ENCODE results near the gene STK10.
"Not testable (repeated sequence)": the region's sequence is repeated elsewhere in the genome, so short reads cannot be mapped to it uniquely, and the experiment has no call there.

The STK10 gene

DNA sequence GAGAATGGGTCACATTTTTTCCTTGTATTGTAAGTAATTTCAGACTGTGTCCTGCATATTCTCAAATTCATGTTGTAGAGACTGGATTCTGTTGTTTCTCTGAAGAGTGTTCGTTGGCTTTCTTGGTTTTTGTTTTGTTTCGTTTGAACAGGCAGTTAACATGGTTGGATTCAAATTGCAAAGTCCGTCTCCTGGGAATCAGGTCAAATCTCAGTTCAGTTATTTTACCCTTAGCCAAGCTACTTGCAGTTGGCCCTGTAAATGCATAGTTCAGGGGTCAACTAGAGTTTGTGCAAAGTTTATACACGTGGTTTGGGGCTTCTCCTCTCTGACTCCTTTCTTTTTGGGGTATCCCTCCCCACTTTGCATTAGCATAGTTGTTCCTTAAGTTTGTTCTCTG, 159.9 kb downstream of the STK10 start:
- H2AFZ ChIP-seq (ENCODE audit: low read length), result no peak overlapping the region
- no peaks in the 10 kb centered on the region for H4K20me1 ChIP-seq (ENCODE audit: insufficient read depth, low read length)
- no peak for TF ChIP-seq EZH2 (IDR thresholded peaks at IDR 0.05; ENCODE audit: borderline replicate concordance, low read length)
- TF ChIP-seq, protein P1, sequence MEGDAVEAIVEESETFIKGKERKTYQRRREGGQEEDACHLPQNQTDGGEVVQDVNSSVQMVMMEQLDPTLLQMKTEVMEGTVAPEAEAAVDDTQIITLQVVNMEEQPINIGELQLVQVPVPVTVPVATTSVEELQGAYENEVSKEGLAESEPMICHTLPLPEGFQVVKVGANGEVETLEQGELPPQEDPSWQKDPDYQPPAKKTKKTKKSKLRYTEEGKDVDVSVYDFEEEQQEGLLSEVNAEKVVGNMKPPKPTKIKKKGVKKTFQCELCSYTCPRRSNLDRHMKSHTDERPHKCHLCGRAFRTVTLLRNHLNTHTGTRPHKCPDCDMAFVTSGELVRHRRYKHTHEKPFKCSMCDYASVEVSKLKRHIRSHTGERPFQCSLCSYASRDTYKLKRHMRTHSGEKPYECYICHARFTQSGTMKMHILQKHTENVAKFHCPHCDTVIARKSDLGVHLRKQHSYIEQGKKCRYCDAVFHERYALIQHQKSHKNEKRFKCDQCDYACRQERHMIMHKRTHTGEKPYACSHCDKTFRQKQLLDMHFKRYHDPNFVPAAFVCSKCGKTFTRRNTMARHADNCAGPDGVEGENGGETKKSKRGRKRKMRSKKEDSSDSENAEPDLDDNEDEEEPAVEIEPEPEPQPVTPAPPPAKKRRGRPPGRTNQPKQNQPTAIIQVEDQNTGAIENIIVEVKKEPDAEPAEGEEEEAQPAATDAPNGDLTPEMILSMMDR (IDR thresholded peaks at IDR 0.05; ENCODE audit: low read length), result no peak
- no peaks in the 10 kb centered on the region for H3K4me1 ChIP-seq (ENCODE audit: insufficient read depth, low read length, severe bottlenecking)
- H3K27ac ChIP-seq (ENCODE audit: low read depth, low read length, poor library complexity, severe bottlenecking), result no peak overlapping the region
- H3K9me2 ChIP-seq (ENCODE audit: low read depth, low read length), result no peaks in the 10 kb centered on the region
- H3K27me3 ChIP-seq (ENCODE audit: insufficient read depth, low read length), result no peaks in the 10 kb centered on the region; the same call in 1 of the 2 replicates
- no peak overlapping the region for H3K4me3 ChIP-seq (ENCODE audit: low read depth, low read length, poor library complexity, severe bottlenecking)
- no peaks in the 10 kb centered on the region for H3K79me2 ChIP-seq (ENCODE audit: insufficient read depth, low read length)
- peaks cover 6% of the 10 kb centered on the region for H3K9me3 ChIP-seq (ENCODE audit: low read length)
- no peaks in the 10 kb centered on the region for H3K36me3 ChIP-seq (ENCODE audit: insufficient read depth, low read length)
- no peaks in the 10 kb centered on the region for H3F3A ChIP-seq (ENCODE audit: insufficient read depth, low read length)
- no peak overlapping the region for H3K4me2 ChIP-seq (ENCODE audit: low read length)
- H3K9ac ChIP-seq (ENCODE audit: low read length), result no peak overlapping the region

DNA sequence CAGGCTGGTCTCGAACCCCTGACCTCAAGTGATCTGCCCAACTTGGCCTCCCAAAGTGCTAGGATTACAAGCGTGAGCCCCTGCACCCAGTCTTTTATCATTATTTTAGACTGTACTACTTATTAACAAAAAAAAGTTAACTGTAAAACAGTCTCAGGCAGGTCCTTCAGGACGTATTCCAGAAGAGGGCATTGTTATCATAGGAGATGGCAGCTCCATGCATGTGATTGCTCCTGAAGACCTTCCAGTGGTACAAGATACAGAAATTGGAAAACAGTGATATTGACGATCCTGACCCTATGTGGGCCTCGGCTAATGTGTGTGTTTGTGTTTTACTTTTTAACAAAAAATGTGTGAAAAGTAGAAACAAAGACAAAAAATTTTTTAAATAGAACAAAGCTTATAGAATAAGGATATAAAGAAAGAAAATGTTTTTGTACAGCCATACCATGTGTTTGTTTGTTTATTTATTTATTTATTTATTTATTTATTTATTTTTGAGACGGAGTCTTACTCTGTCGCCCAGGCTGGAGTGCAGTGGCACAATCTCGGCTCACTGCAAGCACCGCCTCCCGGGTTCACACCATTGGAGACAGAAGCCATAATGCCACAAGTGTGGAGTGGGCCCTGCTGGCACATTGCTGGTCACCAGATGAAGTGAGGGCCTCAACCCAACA, 167.8 kb downstream of the STK10 start:
- not testable (repeated sequence) for H3K4me3 ChIP-seq (ENCODE audit: low read depth, low read length, poor library complexity, severe bottlenecking); H3K27ac ChIP-seq (ENCODE audit: low read depth, low read length, poor library complexity, severe bottlenecking); H3K27me3 ChIP-seq (ENCODE audit: insufficient read depth, low read length); H3K9me3 ChIP-seq (ENCODE audit: low read length); H3F3A ChIP-seq (ENCODE audit: insufficient read depth, low read length); H3K4me1 ChIP-seq (ENCODE audit: insufficient read depth, low read length, severe bottlenecking); H3K79me2 ChIP-seq (ENCODE audit: insufficient read depth, low read length); H3K9ac ChIP-seq (ENCODE audit: low read length); H3K9me2 ChIP-seq (ENCODE audit: low read depth, low read length); H2AFZ ChIP-seq (ENCODE audit: low read length); H4K20me1 ChIP-seq (ENCODE audit: insufficient read depth, low read length); H3K36me3 ChIP-seq (ENCODE audit: insufficient read depth, low read length); H3K4me2 ChIP-seq (ENCODE audit: low read length)

DNA sequence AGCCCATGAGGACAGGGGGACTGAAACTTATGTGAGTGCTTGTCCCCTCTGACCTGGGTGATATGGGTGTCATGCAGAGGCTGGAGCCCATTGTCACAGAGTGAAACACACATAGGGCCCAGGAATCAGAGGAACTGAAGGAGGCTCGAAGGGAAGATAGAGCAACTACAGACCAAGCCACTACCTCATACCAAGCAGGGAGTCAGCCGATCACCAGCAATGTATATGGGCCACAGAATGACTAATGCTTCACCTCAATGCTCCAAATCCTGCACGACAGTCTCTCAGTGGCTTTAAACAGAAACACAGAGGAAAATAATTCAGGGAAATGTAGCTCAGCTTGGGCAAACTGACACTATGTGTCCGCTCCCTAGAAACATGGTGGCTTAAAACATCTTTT, 172.7 kb downstream of the STK10 start:
- H3K4me1 ChIP-seq (ENCODE audit: insufficient read depth, low read length, severe bottlenecking), result no peaks in the 10 kb centered on the region
- no peaks in the 10 kb centered on the region for H3F3A ChIP-seq (ENCODE audit: insufficient read depth, low read length)
- no peaks in the 10 kb centered on the region for H3K9me3 ChIP-seq (ENCODE audit: low read length)
- H3K4me2 ChIP-seq (ENCODE audit: low read length), result no peak overlapping the region
- no peak overlapping the region for H3K27ac ChIP-seq (ENCODE audit: low read depth, low read length, poor library complexity, severe bottlenecking)
- peaks cover 4% of the 10 kb centered on the region; the same call in 1 of the 2 replicates for H3K27me3 ChIP-seq (ENCODE audit: insufficient read depth, low read length)
- H4K20me1 ChIP-seq (ENCODE audit: insufficient read depth, low read length), result no peaks in the 10 kb centered on the region
- no peaks in the 10 kb centered on the region for H3K9me2 ChIP-seq (ENCODE audit: low read depth, low read length)
- H3K4me3 ChIP-seq (ENCODE audit: low read depth, low read length, poor library complexity, severe bottlenecking), result no peak overlapping the region
- no peak overlapping the region for H3K9ac ChIP-seq (ENCODE audit: low read length)
- no peak overlapping the region for H2AFZ ChIP-seq (ENCODE audit: low read length)
- no peaks in the 10 kb centered on the region for H3K36me3 ChIP-seq (ENCODE audit: insufficient read depth, low read length)
- H3K79me2 ChIP-seq (ENCODE audit: insufficient read depth, low read length), result no peaks in the 10 kb centered on the region
- no peak for TF ChIP-seq EZH2 (IDR thresholded peaks at IDR 0.05; ENCODE audit: borderline replicate concordance, low read length)
- TF ChIP-seq, protein P1 (IDR thresholded peaks at IDR 0.05; ENCODE audit: low read length), result no peak

DNA sequence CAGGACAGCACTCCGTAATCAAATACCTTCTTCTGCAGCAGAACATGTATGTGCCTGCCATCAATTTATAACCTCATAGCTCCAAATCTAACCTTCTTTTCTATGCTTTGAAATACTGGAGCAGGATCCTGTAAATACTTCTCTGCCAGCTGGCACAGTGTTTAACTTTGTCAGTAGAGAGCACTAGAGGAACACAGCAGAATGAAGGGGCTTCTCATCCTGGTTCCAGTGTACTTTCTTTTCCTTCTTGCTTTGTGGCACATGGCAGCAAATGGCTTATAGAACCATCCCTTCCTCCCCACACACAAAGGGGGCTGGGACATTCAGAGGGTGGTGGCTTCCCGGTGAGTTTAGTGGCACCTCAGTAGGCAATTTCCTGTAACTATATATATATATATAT, 177.7 kb downstream of the STK10 start:
- H3K4me3 ChIP-seq (ENCODE audit: low read depth, low read length, poor library complexity, severe bottlenecking), result no peak overlapping the region
- H3K27me3 ChIP-seq (ENCODE audit: insufficient read depth, low read length), result 0 out of 2 replicates have a peak, but pooled peaks cover 4% of the 10 kb centered on the region
- H3K4me1 ChIP-seq (ENCODE audit: insufficient read depth, low read length, severe bottlenecking), result peaks cover 18% of the 10 kb centered on the region
- H3K27ac ChIP-seq (ENCODE audit: low read depth, low read length, poor library complexity, severe bottlenecking), result no peak overlapping the region
- no peaks in the 10 kb centered on the region for H3F3A ChIP-seq (ENCODE audit: insufficient read depth, low read length)
- H4K20me1 ChIP-seq (ENCODE audit: insufficient read depth, low read length), result no peaks in the 10 kb centered on the region
- H3K9me2 ChIP-seq (ENCODE audit: low read depth, low read length), result no peaks in the 10 kb centered on the region
- no peak overlapping the region for H3K4me2 ChIP-seq (ENCODE audit: low read length)
- H3K9ac ChIP-seq (ENCODE audit: low read length), result no peak overlapping the region
- H3K79me2 ChIP-seq (ENCODE audit: insufficient read depth, low read length), result peaks cover 8% of the 10 kb centered on the region
- no peak overlapping the region for H2AFZ ChIP-seq (ENCODE audit: low read length)
- no peak for TF ChIP-seq EZH2 (IDR thresholded peaks at IDR 0.05; ENCODE audit: borderline replicate concordance, low read length)
- TF ChIP-seq, protein P1 (IDR thresholded peaks at IDR 0.05; ENCODE audit: low read length), result peak; percentile 20; the same call in 1 of the 2 replicates
- H3K9me3 ChIP-seq (ENCODE audit: low read length), result no peaks in the 10 kb centered on the region
- no peaks in the 10 kb centered on the region for H3K36me3 ChIP-seq (ENCODE audit: insufficient read depth, low read length)
